NT2/D1 (cell line): ENCODE measurements around the gene YIPF5.

Experiments
- SUZ12 ChIP-seq: IDR thresholded peaks from 2 replicates; pipeline ENCODE4 v1.6.1; 2011; ENCODE audit not compliant: insufficient read length, insufficient read depth; ENCODE audit errors: extremely low read depth
- ZNF274 ChIP-seq: IDR thresholded peaks from 2 replicates; pipeline ENCODE4 v1.6.1; 2011; ENCODE audit warnings: mild to moderate bottlenecking, low read depth, low read length

DNA sequence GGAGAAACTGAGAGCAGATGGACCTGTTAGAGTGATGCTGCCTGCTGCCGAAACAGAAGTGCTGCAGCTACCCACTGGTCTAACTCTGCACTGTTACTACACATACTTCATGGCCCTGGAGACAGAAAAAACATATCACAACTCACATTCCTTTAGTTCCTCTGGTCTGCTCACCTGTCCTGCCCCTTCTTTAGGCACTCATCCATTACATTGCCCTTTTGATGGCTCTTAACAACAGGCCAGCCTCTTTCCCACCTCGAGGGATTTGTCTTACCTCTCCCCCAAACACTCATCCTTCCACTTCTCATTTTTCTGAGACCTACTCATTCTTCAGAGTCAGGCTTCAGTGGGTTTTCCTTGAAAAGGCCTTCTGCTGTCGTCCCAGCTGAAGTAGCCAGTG is 49.4 kb upstream of the YIPF5 start:
- TF ChIP-seq ZNF274 (no peak), SUZ12 (no peak)
